B cell (primary cell): Measurements from ENCODE around the gene TMIE. TPM values are rescaled to one million over a fixed set of nuclear protein-coding genes. Genes with fewer than 3 reads are reported as not detected.

Source experiments
- ATAC-seq: fragments of 200-7000 bp; cut with Tn5 transposase; one replicate; pipeline ENCODE4 v1.10.0; 2021; ENCODE audit warnings: low read depth, mild to moderate bottlenecking, moderate number of reproducible peaks, moderate library complexity
- CTCF ChIA-PET: fragments of 350-600 bp; sonication (Branson Sonifier 250); formaldehyde crosslinking; loops from one replicate; lab custom pipeline; 2021; ENCODE audit warnings: antibody characterized with exemption, inconsistent platforms; lab: Charles Lee
- POLR2A ChIA-PET: fragments of 350-600 bp; sonication (Branson Sonifier 250); formaldehyde crosslinking; loops from one replicate; lab custom pipeline; 2021; ENCODE audit warnings: antibody characterized with exemption; lab: Charles Lee
- DNase-seq: peaks from one replicate; pipeline ENCODE4 v3.0.0; 2013
- H2AFZ ChIP-seq: 2 replicates; pipeline ENCODE4 v1.6.1; 2012; ENCODE audit warnings: mild to moderate bottlenecking, low read depth, low read length; ENCODE audit not compliant: insufficient read depth, poor library complexity, severe bottlenecking
- H3K27ac ChIP-seq, 2 donors: 1 replicate in 1 of 2; 2 replicates in 1 of 2; pipeline ENCODE4 v1.5.1; 2012 to 2013; ENCODE audit warnings: low read length in 2 of 2, mild to moderate bottlenecking in 2 of 2, moderate library complexity in 1 of 2
- H3K27me3 ChIP-seq, 4 experiments: fragments of 200-600 bp in 1 of 4; sonication (generic) in 1 of 4; replicated peaks in 1 of 4; 1 replicate in 2 of 4; 2 replicates in 2 of 4; pipeline versions ENCODE4 v1.6.1 to v1.7.0; 2013 to 2016; ENCODE audit warnings: low read length in 3 of 4, mild to moderate bottlenecking in 2 of 4, mixed read lengths in 1 of 4, moderate library complexity in 1 of 4; ENCODE audit not compliant: insufficient read depth in 4 of 4, control insufficient read depth in 3 of 4; ENCODE audit errors: control extremely low read depth in 1 of 4
- H3K36me3 ChIP-seq, 2 experiments: replicated peaks in 1 of 2; 1 replicate in 1 of 2; 2 replicates in 1 of 2; pipeline versions ENCODE4 v1.6.1 to v1.7.1; 2013; ENCODE audit warnings: low read length in 1 of 2; ENCODE audit not compliant: insufficient read depth in 2 of 2, control insufficient read depth in 1 of 2; ENCODE audit errors: control extremely low read depth in 1 of 2, extremely low read depth in 1 of 2
- H3K4me1 ChIP-seq, 2 donors: fragments of 200-600 bp in 1 of 2; sonication (generic) in 1 of 2; 1 replicate in 1 of 2; 2 replicates in 1 of 2; pipeline versions ENCODE4 v1.5.1 to v1.6.1; 2013 to 2017; ENCODE audit warnings: low read length in 2 of 2; ENCODE audit not compliant: control insufficient read depth in 2 of 2, insufficient read depth in 2 of 2
- H3K4me2 ChIP-seq: replicated peaks from 2 replicates; pipeline ENCODE3; 2012; ENCODE audit warnings: mild to moderate bottlenecking, low read depth, low read length; ENCODE audit not compliant: poor library complexity, severe bottlenecking
- H3K4me3 ChIP-seq, 5 experiments: fragments of 200-600 bp in 1 of 5; sonication (generic) in 1 of 5; 1 replicate in 3 of 5; 2 replicates in 2 of 5; pipeline versions ENCODE4 v1.5.1 to v1.7.0; 2011 to 2016; ENCODE audit warnings: low read length in 4 of 5, mild to moderate bottlenecking in 4 of 5, low read depth in 2 of 5, control low read depth in 1 of 5, moderate library complexity in 1 of 5; ENCODE audit not compliant: insufficient read depth in 1 of 5; ENCODE audit errors: control extremely low read depth in 1 of 5, extremely low read depth in 1 of 5
- H3K79me2 ChIP-seq: fragments of 200-600 bp; sonication (generic); one replicate; pipeline ENCODE4 v1.6.0; 2016; ENCODE audit warnings: low read length; ENCODE audit not compliant: control insufficient read depth, insufficient read depth
- H3K9ac ChIP-seq: fragments of 200-600 bp; sonication (generic); 2 replicates; pipeline ENCODE4 v1.6.1; 2017; ENCODE audit warnings: mild to moderate bottlenecking, low read length, moderate library complexity
- H3K9me3 ChIP-seq, 3 donors: one replicate each; pipeline versions ENCODE4 v1.6.1 to v1.7.1; 2013; ENCODE audit warnings: low read length in 2 of 3; ENCODE audit not compliant: control insufficient read depth in 2 of 3, insufficient read depth in 1 of 3; ENCODE audit errors: control extremely low read depth in 1 of 3
- H4K20me1 ChIP-seq: 2 replicates; pipeline ENCODE4 v1.6.0; 2012; ENCODE audit warnings: mild to moderate bottlenecking, low read length; ENCODE audit not compliant: insufficient read depth, control insufficient read depth, poor library complexity, severe bottlenecking
- H3K27ac Mint-ChIP-seq: one replicate; pipeline ENCODE4 v1.8.0; 2021; ENCODE audit warnings: mixed read lengths
- H3K27me3 Mint-ChIP-seq: one replicate; pipeline ENCODE4 v1.8.0; 2021; ENCODE audit warnings: mixed read lengths
- H3K4me1 Mint-ChIP-seq: one replicate; pipeline ENCODE4 v1.8.0; 2021; ENCODE audit warnings: mixed read lengths
- H3K4me3 Mint-ChIP-seq: one replicate; pipeline ENCODE4 v1.8.0; 2021; ENCODE audit warnings: mixed read lengths
- H3K9me3 Mint-ChIP-seq: one replicate; pipeline ENCODE4 v1.8.0; 2022; ENCODE audit warnings: mixed read lengths; ENCODE audit not compliant: insufficient read depth
- EZH2 ChIP-seq: IDR thresholded peaks from 2 replicates; pipeline ENCODE4 v1.6.1; 2012; ENCODE audit warnings: borderline replicate concordance, low read depth, mild to moderate bottlenecking, moderate library complexity, low read length; ENCODE audit not compliant: insufficient read depth, poor library complexity, severe bottlenecking
- WGBS: methylation state at CpG from one replicate; pipeline ENCODE4 v1.1.5; 2013; ENCODE audit warnings: missing lambda C conversion rate; ENCODE audit not compliant: insufficient coverage; 5-methylcytosine and 5-hydroxymethylcytosine counted together
- intact Hi-C: fragments of 100-400 bp; cut with micrococcal nuclease; formaldehyde crosslinking; loops from one replicate; pipeline ENCODE4 v1.10.0; 2022
- polyA plus RNA-seq: library from polyadenylated mRNA; depleted of rRNA; stranded (reverse); fragments of >200 nt; gene quantifications from 2 replicates; pipeline ENCODE4 v1.2.3, GENCODE V29; 2012
- total RNA-seq, 2 donors: library from RNA; stranded (reverse); fragments of 120-200 nt in 1 of 2; gene quantifications; 1 replicate in 1 of 2; 2 replicates in 1 of 2; pipeline versions ENCODE4 v1.2.3 to v1.2.4, GENCODE V29; 2013 to 2022
- TF ChIP-seq, protein P1 (sequence below): fragments of 200-600 bp; IDR thresholded peaks from one replicate; pipeline ENCODE4 v1.8.0; 2022; ENCODE audit warnings: antibody characterized with exemption, mild to moderate bottlenecking

The TMIE gene
- total and polyA plus RNA-seq, 2 donors (not counting 1 experiment from before 2014, with no cell fraction given): not detected

GRCh38 chr3:46681387-46681786, 19.8 kb upstream of the TMIE start:
- Mint-ChIP-seq H3K27me3 (peaks cover 3% of the 10 kb centered on the region), H3K9me3 (no peaks in the 10 kb centered on the region), H3K4me3 (no peak overlapping the region), H3K27ac (no peak overlapping the region), H3K4me1 (no peaks in the 10 kb centered on the region)
- WGBS: 86% methylated on average over 8 of the region's 10 CpGs
- no peaks in the 10 kb centered on the region for H3K4me1 ChIP-seq
- H4K20me1 ChIP-seq: no peaks in the 10 kb centered on the region
- H3K4me3 ChIP-seq: no peak overlapping the region
- no peaks in the 10 kb centered on the region for H3K79me2 ChIP-seq
- intact Hi-C loops: no loop called here
- peaks cover 0 to 5% (median 0%) of the 10 kb centered on the region in 3 donors for H3K9me3 ChIP-seq
- ATAC-seq: no peak
- no peak overlapping the region for H3K27ac ChIP-seq
- CTCF ChIA-PET: no interaction called here
- POLR2A ChIA-PET: no interaction called here
- H3K4me2 ChIP-seq: no peak overlapping the region
- TF ChIP-seq, protein P1, sequence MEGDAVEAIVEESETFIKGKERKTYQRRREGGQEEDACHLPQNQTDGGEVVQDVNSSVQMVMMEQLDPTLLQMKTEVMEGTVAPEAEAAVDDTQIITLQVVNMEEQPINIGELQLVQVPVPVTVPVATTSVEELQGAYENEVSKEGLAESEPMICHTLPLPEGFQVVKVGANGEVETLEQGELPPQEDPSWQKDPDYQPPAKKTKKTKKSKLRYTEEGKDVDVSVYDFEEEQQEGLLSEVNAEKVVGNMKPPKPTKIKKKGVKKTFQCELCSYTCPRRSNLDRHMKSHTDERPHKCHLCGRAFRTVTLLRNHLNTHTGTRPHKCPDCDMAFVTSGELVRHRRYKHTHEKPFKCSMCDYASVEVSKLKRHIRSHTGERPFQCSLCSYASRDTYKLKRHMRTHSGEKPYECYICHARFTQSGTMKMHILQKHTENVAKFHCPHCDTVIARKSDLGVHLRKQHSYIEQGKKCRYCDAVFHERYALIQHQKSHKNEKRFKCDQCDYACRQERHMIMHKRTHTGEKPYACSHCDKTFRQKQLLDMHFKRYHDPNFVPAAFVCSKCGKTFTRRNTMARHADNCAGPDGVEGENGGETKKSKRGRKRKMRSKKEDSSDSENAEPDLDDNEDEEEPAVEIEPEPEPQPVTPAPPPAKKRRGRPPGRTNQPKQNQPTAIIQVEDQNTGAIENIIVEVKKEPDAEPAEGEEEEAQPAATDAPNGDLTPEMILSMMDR: no peak
- no peak for TF ChIP-seq EZH2
- H3K36me3 ChIP-seq: no peaks in the 10 kb centered on the region
- H3K27me3 ChIP-seq: no peaks in the 10 kb centered on the region
- no peak overlapping the region for H2AFZ ChIP-seq
- no peak for DNase-seq
- no peak overlapping the region for H3K9ac ChIP-seq

GRCh38 chr3:46681856-46682540, 19.2 kb upstream of the TMIE start:
- Histone ChIP-seq H3K27ac (no peak overlapping the region), H3K36me3 (no peaks in the 10 kb centered on the region), H3K4me3 (no peak overlapping the region), H3K4me1 (no peaks in the 10 kb centered on the region), H4K20me1 (no peaks in the 10 kb centered on the region), H3K4me2 (no peak overlapping the region), H3K79me2 (no peaks in the 10 kb centered on the region), H3K9ac (no peak overlapping the region), H3K27me3 (no peaks in the 10 kb centered on the region), H2AFZ (no peak overlapping the region), H3K9me3 (peaks cover 0 to 5% (median 0%) of the 10 kb centered on the region in 3 donors)
- WGBS: 72% methylated on average over 12 of the region's 13 CpGs
- no peak for DNase-seq
- intact Hi-C loops: no loop called here
- Mint-ChIP-seq H3K4me1 (no peaks in the 10 kb centered on the region), H3K27ac (no peak overlapping the region), H3K9me3 (no peaks in the 10 kb centered on the region), H3K27me3 (peaks cover 3% of the 10 kb centered on the region), H3K4me3 (no peak overlapping the region)
- no peak for ATAC-seq
- ChIA-PET POLR2A (no interaction called here), CTCF (no interaction called here)
- TF ChIP-seq, protein P1: no peak
- TF ChIP-seq EZH2: no peak
